ENCODE results near the gene UBA5.
"Not testable (repeated sequence)": the region's sequence is repeated elsewhere in the genome, so short reads cannot be mapped to it uniquely, and the experiment has no call there.

The UBA5 gene

DNA sequence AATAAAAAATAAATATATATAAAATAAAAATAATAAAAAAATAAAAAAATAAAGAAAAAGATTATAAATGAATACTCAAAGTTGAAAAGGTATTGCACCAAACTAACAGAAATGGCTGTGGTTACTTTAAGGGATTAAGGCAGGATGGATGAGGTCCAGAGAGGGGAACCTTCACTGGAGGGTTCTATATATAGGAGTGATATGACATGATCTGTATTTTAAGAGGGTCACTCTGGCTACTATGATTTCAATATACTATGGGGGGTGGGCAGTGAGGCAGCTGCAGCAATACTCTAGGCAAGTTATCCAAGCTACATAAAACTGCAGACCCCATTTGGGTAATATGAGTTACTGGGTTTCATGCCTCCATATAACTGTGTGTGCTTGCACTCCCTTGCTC, 25.1 kb upstream of the UBA5 start:
- Mint-ChIP-seq H3K36me3 (ENCODE audit: insufficient read depth) (peaks cover 20% of the 10 kb centered on the region), H3K9me3 (no peaks in the 10 kb centered on the region), H3K27me3 (no peaks in the 10 kb centered on the region), H3K27ac (ENCODE audit: low read depth) (no peak overlapping the region), H3K4me1 (no peaks in the 10 kb centered on the region), H3K4me3 (no peak overlapping the region)
- DNase-seq (ENCODE audit: low spot score in 2 of 2), result no peak
- ATAC-seq (replicated peaks; ENCODE audit: extremely low read depth, poor library complexity, severe bottlenecking), result no peak

DNA sequence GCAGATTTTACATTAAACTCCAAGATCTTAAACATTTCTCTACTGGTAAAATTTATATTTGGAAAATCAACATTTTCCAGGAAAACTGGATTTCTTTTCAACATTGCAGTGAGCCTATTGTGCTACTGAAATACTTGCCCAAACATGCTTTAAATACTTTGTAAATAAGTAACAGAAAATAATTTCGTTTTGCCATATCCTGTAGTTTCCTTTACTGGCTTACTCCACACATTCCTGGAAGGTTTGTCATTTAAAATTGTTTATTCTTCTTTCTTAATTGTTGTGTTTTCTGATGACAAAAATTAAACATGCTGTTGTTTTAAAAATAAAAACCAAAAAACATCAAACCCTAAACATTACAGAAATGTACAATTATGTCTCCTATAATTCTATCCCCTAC, 22.5 kb upstream of the UBA5 start:
- H3K9me3 Mint-ChIP-seq, result no peaks in the 10 kb centered on the region
- peaks cover 20% of the 10 kb centered on the region for H3K36me3 Mint-ChIP-seq (ENCODE audit: insufficient read depth)
- H3K4me3 Mint-ChIP-seq, result no peak overlapping the region
- no peak overlapping the region for H3K27ac Mint-ChIP-seq (ENCODE audit: low read depth)
- ATAC-seq (replicated peaks; ENCODE audit: extremely low read depth, poor library complexity, severe bottlenecking) (no peak), DNase-seq (ENCODE audit: low spot score in 2 of 2) (no peak)
- H3K27me3 Mint-ChIP-seq, result no peaks in the 10 kb centered on the region
- no peaks in the 10 kb centered on the region for H3K4me1 Mint-ChIP-seq

DNA sequence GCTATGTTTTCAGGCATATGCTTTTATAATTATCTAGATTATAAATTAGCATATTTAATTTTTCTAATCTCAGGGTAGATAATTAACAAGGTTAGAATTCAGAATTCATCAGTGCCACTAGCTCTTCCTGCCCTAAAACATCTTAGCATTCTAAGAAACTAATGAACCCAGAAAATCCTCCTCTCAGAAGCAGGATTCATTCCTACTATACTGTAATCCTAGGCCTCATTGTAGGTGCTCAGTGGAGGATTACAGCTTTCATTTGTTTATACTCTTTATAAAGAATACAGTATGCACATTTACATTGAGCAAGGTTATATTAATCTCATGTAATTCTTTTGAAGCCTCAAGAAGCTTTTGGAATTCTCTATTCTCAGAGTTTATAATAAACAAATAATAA, 21.4 kb upstream of the UBA5 start:
- Mint-ChIP-seq H3K9me3 (no peaks in the 10 kb centered on the region), H3K27ac (ENCODE audit: low read depth) (no peak overlapping the region), H3K27me3 (no peaks in the 10 kb centered on the region), H3K4me3 (no peak overlapping the region), H3K4me1 (no peaks in the 10 kb centered on the region), H3K36me3 (ENCODE audit: insufficient read depth) (peaks cover 17% of the 10 kb centered on the region)
- ATAC-seq (replicated peaks; ENCODE audit: extremely low read depth, poor library complexity, severe bottlenecking) (no peak), DNase-seq (ENCODE audit: low spot score in 2 of 2) (no peak)

DNA sequence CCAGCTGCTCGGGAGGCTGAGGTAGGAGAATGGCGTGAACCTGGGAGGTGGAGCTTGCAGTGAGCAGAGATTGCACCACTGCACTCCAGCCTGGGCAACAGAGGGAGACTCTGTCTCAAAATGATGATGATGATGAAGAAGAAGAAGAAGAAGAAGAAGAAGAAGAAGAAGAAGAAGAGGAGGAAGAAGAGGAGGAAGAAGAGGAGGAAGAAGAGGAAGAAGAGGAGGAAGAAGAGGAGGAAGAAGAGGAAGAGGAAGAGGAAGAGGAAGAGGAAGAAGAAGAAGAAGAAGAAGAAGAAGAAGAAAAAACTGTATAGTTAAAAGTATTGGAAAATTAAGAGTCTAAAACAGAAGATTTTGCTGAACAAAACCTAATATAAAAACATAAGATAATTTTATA, 18.7 kb upstream of the UBA5 start:
- H3K9me3 Mint-ChIP-seq; H3K27me3 Mint-ChIP-seq; H3K4me3 Mint-ChIP-seq; DNase-seq (ENCODE audit: low spot score in 2 of 2); ATAC-seq (replicated peaks; ENCODE audit: extremely low read depth, poor library complexity, severe bottlenecking); H3K27ac Mint-ChIP-seq (ENCODE audit: low read depth); H3K4me1 Mint-ChIP-seq: not testable (repeated sequence)
- H3K36me3 Mint-ChIP-seq (ENCODE audit: insufficient read depth), result peaks cover 14% of the 10 kb centered on the region

DNA sequence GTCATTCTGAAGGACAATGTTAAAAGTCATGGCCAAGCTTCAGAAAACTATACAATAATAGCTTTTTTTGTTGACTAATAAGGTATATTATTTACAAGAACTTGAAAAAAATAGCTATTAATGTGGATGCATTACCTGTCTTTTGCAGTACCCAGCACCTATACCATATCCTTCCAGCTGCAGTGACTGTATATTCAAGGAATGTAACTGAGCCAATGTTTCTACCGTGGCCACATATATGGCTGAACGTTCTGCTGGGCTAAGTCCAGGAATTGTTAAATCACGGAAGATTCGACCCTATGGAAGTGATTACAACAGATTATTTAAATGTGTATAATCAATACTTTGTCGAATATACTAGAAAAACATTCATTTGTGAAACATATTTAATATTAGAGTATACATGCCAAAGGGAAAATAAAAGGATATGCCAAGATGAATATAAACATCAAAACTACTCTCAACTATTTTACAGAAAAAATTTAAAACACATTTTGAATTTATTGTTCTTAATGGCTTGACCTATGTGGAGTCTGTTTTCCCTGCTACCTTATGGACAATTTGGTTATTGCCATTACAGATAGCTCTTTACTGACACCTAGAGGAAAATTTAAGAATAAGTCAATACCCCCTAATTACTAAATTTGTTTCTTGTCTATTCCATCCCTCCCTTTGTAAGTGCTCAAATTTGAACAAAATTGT, 18.1 kb upstream of the UBA5 start:
- Mint-ChIP-seq H3K4me1 (peaks cover 5% of the 10 kb centered on the region), H3K27me3 (no peaks in the 10 kb centered on the region), H3K36me3 (ENCODE audit: insufficient read depth) (peaks cover 14% of the 10 kb centered on the region), H3K27ac (ENCODE audit: low read depth) (no peak overlapping the region), H3K4me3 (no peak overlapping the region), H3K9me3 (no peaks in the 10 kb centered on the region)
- DNase-seq (ENCODE audit: low spot score in 2 of 2) (no peak), ATAC-seq (replicated peaks; ENCODE audit: extremely low read depth, poor library complexity, severe bottlenecking) (no peak)

DNA sequence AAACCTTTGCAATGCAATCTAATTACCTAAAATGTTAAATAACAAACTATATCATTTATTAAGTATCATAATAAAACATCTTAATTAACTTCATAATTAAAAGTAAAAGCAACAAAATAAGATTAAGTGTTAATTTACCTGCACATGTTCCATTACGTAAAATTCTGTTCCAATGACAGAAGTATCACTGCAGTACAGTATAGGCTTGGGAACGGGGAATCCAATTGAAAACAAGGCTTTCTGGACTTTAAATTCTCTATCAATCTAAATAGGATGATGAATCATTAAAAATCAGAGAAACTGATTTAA, 17.6 kb upstream of the UBA5 start:
- no peak overlapping the region for H3K27ac Mint-ChIP-seq (ENCODE audit: low read depth)
- no peaks in the 10 kb centered on the region for H3K9me3 Mint-ChIP-seq
- H3K36me3 Mint-ChIP-seq (ENCODE audit: insufficient read depth), result peaks cover 14% of the 10 kb centered on the region
- DNase-seq (ENCODE audit: low spot score in 2 of 2) (no peak), ATAC-seq (replicated peaks; ENCODE audit: extremely low read depth, poor library complexity, severe bottlenecking) (no peak)
- no peak overlapping the region for H3K4me3 Mint-ChIP-seq
- no peaks in the 10 kb centered on the region for H3K27me3 Mint-ChIP-seq
- H3K4me1 Mint-ChIP-seq, result peaks cover 5% of the 10 kb centered on the region

DNA sequence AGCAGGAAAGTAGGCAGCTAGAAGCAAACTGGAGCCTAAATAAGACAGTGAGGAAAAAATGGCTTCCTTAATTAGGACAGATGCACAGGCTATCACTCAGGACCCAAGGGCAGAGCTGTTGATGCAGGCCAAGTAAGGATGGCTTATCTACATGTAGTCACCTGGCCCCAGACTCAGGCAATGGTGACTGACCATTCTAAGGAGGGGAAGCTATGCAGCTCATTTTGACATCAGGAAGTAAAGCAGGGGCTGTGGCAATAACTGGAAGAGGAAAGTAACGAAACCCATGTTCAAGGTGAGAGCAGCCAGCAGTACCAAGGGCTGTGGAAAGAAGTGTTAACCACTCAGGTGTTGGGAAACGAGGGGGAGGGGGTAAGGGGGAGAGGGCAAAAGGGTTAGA, 16.8 kb upstream of the UBA5 start:
- ATAC-seq (replicated peaks; ENCODE audit: extremely low read depth, poor library complexity, severe bottlenecking), result no peak

DNA sequence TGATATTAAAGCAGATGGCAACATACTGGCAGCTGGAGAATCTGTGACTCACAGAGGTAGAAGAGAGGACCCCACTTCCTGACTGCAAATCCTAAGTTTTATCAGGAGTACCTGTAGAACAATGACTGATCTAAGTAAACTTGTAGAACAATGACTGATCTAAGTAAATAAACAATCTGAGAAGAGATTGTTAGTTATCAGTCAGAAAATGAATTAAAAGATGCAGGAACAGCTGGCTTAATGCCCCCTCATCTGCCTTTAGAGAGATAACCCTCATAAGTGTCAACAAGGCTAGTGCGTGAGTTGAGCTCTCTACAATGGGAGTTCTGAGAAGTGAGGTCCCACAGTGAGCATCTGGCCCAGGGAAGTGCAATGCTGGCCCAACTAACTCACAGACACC, 15.1 kb upstream of the UBA5 start:
- no peak for DNase-seq (ENCODE audit: low spot score in 2 of 2)
- H3K4me3 Mint-ChIP-seq, result no peak overlapping the region
- no peaks in the 10 kb centered on the region for H3K27me3 Mint-ChIP-seq
- H3K4me1 Mint-ChIP-seq, result peaks cover 5% of the 10 kb centered on the region
- ATAC-seq (replicated peaks; ENCODE audit: extremely low read depth, poor library complexity, severe bottlenecking), result no peak
- H3K36me3 Mint-ChIP-seq (ENCODE audit: insufficient read depth), result peaks cover 6% of the 10 kb centered on the region
- no peaks in the 10 kb centered on the region for H3K9me3 Mint-ChIP-seq
- no peak overlapping the region for H3K27ac Mint-ChIP-seq (ENCODE audit: low read depth)

More for the DNA sequence above, 16.8 kb upstream of the UBA5 start:
- DNase-seq (ENCODE audit: low spot score in 2 of 2), result no peak
- Mint-ChIP-seq H3K4me1 (peaks cover 5% of the 10 kb centered on the region), H3K27ac (ENCODE audit: low read depth) (no peak overlapping the region), H3K36me3 (ENCODE audit: insufficient read depth) (peaks cover 13% of the 10 kb centered on the region), H3K9me3 (no peaks in the 10 kb centered on the region), H3K27me3 (no peaks in the 10 kb centered on the region), H3K4me3 (no peak overlapping the region)

DNA sequence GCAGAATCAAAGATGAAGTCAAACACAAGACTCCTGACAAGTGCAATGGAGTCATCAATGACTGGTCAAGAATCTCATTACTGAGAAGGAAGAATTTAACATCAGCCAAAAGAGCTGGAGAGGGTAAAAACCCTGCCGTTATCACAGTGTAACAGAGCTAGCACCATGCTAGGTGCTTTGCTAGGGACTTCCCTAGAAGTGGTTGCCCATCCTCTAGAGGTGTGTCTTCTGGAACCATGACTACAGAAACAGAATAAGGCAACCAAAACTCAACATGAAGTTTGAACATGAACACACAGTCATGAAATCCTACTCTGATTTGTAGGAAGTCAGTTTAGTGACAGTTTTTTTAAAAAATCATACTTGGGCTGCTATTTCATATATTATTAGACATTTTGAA, 10.0 kb upstream of the UBA5 start:
- H3K36me3 Mint-ChIP-seq (ENCODE audit: insufficient read depth), result no peaks in the 10 kb centered on the region
- no peak overlapping the region for H3K27ac Mint-ChIP-seq (ENCODE audit: low read depth)
- no peak overlapping the region for H3K4me3 Mint-ChIP-seq
- DNase-seq (ENCODE audit: low spot score in 2 of 2) (no peak), ATAC-seq (replicated peaks; ENCODE audit: extremely low read depth, poor library complexity, severe bottlenecking) (no peak)
- peaks cover 5% of the 10 kb centered on the region for H3K4me1 Mint-ChIP-seq
- H3K9me3 Mint-ChIP-seq, result no peaks in the 10 kb centered on the region
- H3K27me3 Mint-ChIP-seq, result no peaks in the 10 kb centered on the region

DNA sequence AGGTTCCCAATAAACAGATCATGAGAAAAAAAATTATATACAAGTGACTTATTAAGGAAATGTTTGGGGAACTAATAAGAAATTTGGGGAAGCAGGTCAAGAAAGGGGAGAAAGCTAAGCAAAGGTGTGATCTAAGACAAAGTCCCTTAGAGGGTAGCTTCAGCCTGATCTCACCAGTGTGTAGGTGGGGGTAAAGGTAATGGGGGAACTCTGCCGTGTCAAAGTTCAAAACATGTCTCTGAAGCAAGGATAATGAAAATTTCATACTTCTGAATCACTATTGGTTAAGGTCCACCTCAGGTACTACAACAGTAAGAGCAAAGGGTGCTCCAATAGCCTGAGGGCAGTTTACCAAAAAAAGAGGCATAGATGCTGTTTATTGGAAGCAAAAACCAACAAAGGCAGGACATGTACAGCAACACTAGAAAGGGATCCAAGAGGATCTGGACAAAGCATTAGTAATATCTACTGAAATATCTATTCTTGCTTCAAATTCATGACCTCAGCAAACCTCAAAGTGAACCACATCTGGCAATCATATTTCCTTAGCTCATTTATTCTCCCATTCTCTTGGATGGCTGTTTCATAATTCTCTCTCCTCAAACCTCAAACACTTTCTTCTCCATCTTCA, 7.4 kb upstream of the UBA5 start:
- Mint-ChIP-seq H3K9me3 (no peaks in the 10 kb centered on the region), H3K27me3 (no peaks in the 10 kb centered on the region), H3K27ac (ENCODE audit: low read depth) (no peak overlapping the region), H3K4me3 (no peak overlapping the region), H3K4me1 (peaks cover 10% of the 10 kb centered on the region), H3K36me3 (ENCODE audit: insufficient read depth) (no peaks in the 10 kb centered on the region)
- DNase-seq (ENCODE audit: low spot score in 2 of 2), result no peak
- ATAC-seq (replicated peaks; ENCODE audit: extremely low read depth, poor library complexity, severe bottlenecking), result no peak

DNA sequence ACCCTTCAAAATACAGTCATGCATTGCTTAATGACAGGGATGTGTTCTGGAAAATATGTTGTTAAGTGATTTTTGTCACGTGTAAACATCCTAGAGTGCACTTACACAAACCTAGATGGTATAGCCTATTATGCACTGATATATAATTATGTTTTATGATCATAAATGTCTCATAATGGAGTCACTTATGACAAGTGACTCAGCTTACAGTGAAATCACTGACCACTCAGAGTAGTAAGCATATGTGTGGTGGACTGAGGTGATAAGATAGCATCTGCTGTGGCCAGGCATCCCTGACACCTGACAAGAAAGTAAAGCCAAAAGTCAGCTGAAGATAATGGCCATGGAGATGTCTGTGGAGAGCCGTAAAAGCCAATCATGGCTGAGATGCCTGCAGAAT, 5.9 kb upstream of the UBA5 start:
- no peak for ATAC-seq (replicated peaks; ENCODE audit: extremely low read depth, poor library complexity, severe bottlenecking)
- Mint-ChIP-seq H3K27me3 (no peaks in the 10 kb centered on the region), H3K36me3 (ENCODE audit: insufficient read depth) (no peaks in the 10 kb centered on the region), H3K4me1 (peaks cover 20% of the 10 kb centered on the region), H3K27ac (ENCODE audit: low read depth) (no peak overlapping the region), H3K9me3 (no peaks in the 10 kb centered on the region), H3K4me3 (no peak overlapping the region)
- DNase-seq (ENCODE audit: low spot score in 2 of 2), result no peak

DNA sequence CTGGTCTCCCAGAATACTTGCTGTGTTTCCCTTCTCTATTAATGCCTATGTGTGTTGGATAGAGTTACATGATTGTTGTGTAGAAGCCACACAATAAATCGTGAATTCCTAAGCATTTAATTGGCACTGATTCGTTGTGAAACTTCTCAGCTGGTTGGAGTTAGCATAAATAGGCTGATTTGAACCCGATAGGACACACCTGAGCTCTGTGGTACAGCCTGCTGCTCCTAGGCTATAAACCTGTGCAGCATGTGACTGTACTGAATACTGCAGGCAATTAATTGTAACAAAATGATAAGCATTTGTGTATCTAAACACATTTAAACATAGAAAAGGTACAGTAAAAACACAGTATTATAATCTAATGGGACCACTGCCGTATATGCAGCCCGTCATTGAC, 5.4 kb upstream of the UBA5 start:
- Mint-ChIP-seq H3K36me3 (ENCODE audit: insufficient read depth) (peaks cover 2% of the 10 kb centered on the region), H3K4me3 (no peak overlapping the region), H3K27me3 (no peaks in the 10 kb centered on the region), H3K4me1 (peaks cover 21% of the 10 kb centered on the region), H3K9me3 (no peaks in the 10 kb centered on the region), H3K27ac (ENCODE audit: low read depth) (no peak overlapping the region)
- DNase-seq (ENCODE audit: low spot score in 2 of 2) (no peak), ATAC-seq (replicated peaks; ENCODE audit: extremely low read depth, poor library complexity, severe bottlenecking) (no peak)

DNA sequence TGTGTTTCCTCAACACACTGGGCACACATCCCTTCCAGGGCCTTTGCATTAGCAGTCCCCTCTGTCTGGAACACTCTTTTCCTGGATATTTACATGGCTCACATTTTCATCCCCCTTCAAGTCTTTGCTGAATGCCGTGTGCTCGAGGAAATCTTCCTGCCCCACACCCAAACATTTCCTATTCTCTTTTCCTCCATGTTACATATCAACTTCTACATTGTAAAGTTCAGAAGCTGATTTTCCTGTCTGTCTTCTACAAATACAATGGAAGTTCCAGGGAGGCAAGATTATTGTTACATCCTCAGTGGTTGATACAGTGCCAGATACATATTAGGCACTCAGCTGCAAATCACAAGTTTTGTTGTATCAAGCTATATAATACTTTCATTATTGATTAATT, 4.7 kb upstream of the UBA5 start:
- ATAC-seq (replicated peaks; ENCODE audit: extremely low read depth, poor library complexity, severe bottlenecking) (no peak), DNase-seq (ENCODE audit: low spot score in 2 of 2) (no peak)
- no peaks in the 10 kb centered on the region for H3K27me3 Mint-ChIP-seq
- H3K36me3 Mint-ChIP-seq (ENCODE audit: insufficient read depth), result peaks cover 8% of the 10 kb centered on the region
- H3K9me3 Mint-ChIP-seq, result no peaks in the 10 kb centered on the region
- H3K27ac Mint-ChIP-seq (ENCODE audit: low read depth), result no peak overlapping the region
- H3K4me3 Mint-ChIP-seq, result no peak overlapping the region
- peaks cover 21% of the 10 kb centered on the region for H3K4me1 Mint-ChIP-seq

Data from central memory CD8-positive, alpha-beta T cell (primary cell).